GM04503 (cell line): ENCODE data around the gene ALDH9A1.
"Not testable (repeated sequence)": the region's sequence is repeated elsewhere in the genome, so short reads cannot be mapped to it uniquely, and the experiment has no call there.

Experiments used
- DNase-seq: peaks from one replicate; pipeline ENCODE4 v3.0.0-alpha.2; 2012; ENCODE audit warnings: low read depth

ALDH9A1 gene

DNA sequence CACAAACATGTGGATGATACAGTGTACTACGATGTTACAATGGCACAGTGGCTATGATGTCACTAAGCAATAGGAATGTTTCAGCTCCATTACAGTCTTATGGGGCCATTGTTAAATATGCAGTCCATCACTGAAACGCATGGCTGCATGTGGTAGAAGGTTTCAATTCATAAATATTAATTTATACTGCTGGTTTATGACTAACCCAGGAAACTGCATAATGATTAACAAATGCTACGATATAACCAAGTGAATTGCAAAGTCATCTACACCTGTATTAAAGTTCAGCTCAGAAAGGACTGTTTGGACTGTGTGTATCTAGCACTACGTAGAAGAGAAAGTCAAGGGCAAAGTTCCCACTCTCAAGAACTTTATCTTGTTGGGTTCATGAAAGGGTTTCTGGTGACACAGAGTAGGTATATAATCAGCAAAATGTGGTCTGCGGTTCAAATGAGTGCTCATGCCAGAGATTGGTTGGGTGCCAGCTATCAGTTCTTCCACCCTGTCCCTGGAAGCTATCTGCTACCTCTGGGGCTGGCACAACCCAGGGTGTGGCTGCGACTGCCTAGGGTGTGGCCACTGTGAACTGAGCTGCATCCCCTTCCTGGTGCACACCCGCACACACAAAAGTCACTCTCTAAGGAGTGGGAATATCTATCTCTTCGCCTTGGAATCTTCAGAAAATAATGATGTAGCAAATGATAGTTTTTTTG, 52.6 kb downstream of the ALDH9A1 start:
- DNase-seq = no peak

DNA sequence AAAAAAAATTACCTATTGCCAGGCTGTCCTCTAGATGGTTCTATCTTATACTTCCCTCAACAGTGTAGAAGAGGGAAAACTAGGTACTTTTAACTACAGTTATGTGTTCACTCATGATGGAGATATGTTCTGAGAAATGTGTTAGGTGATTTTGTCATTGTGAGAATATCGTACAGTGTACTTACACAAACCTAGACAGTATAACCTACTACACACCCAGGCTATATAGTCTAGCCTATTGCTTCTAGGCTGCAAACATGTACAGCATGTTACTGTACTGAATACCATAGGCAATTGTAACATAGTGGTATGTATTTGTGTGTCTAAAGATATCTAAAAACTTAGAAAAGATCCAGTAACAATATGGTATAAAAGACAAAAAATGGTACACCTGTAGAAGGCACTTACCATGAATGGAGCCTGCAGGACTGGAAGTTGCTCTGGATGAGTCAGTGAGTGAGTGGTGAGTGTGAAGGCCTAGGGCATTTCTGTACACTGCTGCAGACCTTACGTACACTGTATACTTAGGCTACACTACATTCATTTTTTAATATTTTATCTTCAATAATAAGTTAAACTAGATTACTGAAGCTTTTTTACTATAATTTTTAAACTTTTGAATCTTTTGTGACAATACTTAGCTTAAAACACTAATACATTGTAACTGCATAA, 54.2 kb downstream of the ALDH9A1 start:
- no peak for DNase-seq

DNA sequence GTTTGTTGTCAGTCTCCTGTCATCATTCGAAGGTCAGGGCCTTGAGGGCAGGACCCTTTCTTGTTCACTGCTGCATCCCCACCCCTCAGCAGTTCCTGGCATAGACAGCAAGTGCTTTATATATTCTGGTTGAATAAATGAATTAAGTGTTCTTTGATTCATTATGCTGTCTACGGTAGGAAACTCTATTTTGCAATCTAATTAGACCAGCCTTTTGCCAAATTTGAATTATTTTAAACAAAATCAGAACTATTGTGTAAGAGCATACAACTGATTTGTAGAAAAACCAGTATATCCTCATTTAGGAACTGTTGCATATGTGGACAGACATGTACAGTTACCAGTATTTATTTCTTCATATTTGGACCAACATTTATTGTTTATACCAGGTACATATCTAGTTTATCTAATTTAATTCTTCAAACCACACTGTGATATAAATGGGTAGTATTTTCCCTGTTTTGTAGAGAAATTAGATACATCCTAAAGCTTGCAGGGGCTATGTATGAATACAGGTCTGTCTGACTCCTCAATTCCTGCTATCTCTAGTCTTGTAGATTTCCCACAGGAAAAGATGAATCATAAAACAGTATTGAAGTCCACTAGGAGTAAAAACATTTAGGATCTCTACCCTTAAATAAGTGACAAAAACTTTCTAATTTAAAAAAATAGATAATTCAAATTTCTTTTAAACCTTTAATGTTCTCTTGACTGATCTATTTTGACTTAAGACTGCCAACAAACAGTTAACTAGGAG, 57.0 kb downstream of the ALDH9A1 start:
- DNase-seq = no peak

DNA sequence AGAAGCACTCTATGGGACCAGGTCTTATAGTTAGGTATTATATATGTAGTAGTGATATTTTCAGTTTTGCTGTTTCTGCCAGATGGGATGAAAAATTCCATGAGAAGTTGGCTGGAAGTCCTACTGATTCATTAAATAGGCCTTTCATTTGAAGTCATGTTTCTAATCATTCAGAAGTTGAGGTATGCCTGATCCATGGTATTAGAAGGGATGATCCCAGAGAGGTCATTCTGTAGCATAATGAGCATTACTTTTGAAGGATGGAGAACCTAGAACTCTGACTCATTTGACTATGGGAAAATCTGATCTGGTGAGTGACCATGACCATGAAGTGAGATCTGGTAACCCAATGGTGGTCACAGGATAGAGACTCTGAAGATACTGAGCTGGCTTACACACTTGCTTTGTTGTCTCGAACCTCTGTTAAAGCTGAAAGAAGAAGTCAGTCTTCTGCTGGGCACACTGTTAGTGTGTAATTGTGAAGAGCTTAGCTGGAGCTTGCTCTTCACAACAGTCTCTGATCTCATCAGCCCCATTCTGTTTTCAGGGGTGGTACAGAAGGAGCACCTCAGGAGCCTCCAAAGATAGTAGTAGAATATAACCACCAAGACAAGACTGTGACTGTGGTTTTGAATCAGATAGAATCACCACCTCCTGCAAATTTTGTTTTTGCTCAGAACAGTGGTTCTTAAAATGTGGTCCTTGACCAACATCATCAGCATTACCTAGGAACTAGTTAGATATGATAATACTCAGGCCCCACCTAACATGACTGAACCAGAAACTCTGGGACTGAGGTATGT, 58.3 kb downstream of the ALDH9A1 start:
- peak; percentile 27 for DNase-seq

DNA sequence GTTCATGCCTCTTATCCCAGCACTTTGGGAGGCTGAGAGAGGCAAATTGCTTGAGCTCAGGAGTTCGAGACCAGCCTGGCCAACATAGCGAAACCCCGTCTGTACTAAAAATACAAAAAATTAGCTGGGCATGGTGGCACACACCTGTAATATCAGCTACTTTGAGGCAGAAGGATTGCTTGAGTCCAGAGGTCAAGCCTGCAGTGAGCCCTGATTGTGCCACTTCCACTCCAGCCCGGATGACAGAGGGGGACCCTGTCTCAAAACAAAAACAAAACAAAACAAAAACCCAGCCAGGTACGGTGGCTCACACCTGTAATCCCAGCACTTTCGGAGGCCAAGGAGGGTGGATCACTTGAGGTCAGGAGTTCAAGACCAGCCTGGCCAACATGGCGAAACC, 60.2 kb downstream of the ALDH9A1 start:
- DNase-seq = not testable (repeated sequence)

DNA sequence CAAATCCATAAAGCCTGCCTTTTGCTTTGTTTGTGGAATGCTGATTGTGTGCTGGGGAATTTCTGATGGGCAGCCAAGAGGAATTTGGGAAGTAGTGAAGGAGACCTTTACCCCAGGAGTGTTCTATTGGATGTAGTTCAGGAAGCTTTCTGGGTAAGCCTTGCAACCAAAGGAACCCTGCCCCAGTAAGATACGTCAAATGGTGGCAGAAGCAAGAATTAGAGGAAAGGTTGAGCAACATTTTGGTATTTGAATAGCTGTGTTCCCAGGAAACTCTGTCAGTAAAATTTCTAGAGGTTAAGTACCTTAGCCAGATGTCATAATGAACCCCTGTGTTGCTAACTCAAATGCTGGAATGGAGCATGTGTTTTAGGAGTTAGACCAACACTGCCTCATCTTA, 60.9 kb downstream of the ALDH9A1 start:
- peak; percentile 75 for DNase-seq

DNA sequence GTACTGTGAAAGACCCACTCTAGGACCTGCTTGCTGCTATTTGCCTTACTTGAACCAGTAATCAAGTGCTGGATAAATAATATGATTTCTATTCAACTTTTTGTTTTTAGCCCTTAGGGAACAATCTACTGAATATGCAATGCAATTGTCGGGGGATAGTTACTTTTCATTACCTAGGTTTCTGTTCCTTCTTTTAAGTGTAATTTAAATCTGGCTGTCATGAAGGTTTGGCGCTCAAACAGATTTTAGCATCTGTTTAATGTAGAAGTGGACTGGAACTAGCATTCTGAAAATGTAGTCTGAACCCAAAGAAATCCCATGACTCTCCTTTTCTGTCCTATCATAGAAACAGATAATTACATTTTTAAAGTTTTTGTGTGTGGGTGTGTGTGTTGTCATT, 62.5 kb downstream of the ALDH9A1 start:
- DNase-seq = no peak

DNA sequence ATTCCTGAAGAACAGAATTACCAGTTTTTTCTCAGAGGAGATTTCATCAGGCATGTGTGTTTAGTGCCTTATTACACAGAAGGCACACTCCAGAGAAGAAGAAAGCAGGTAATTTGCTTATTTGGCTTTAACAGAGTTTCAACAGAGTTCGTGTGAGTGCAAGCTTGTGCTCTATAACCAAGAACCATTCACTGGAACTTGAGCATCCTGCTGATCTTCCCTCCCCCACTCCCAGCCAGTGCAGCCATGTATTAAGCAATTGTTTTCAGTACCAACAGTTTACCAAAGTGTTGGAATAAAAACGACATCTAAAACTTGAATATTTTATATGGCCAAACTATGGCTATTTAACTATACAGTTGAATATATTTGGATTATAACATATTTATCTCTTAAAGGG, 63.0 kb downstream of the ALDH9A1 start:
- DNase-seq = no peak

DNA sequence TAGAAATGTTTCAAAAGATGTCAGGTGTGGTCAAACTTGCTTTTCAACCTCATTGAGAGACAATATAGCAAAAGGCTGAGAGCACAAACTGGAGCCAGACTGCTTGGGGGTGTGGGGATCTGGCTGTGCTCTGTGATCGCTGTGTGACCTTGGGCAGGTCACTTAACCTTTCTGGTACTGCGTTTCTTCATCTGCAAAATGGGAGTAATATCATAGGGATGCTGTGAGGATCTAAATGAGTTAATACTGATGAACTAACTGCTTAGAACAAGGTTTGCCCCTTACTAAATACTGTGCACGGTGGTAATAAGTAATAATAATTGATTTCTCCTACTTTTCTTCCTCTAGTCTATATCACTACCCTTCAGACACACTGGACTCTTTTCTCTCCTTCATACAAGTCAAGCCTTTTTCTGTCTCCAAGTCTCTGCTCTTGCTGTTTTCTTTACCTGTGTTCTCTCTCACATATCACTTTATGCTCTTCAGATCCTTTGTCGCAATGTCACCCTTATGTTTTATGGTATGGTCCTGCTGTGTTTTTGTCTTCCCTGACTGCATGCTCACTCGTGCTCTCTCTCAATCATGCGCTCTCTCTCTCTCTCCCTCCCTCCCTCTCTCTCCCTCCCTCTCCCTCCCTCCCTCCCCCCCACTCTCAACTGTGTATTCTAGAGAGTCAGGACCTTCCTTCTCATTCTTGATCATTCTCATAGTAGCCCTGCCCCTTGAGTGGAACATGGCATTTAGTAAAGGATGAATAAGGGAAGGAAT, 64.0 kb downstream of the ALDH9A1 start:
- no peak for DNase-seq

DNA sequence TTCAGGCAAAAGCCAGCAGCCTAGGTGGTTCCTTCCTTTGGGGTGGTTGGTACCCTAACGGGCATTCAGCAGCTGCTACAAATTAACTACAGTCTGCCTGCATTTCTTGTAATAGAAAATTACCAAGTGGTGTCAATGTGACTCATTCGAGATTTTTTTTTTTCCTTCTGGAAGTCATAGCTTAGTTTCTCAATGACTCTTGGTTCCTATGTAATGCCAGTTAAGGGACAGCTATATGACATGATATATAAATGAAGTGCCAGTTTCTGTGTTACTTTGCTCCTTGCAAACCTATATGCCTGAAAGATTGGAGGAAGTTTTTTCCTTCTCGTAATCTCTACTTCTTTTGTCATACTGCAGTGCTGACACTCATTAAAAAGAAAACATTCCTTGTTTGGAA, 64.7 kb downstream of the ALDH9A1 start:
- peak; percentile 37 for DNase-seq

DNA sequence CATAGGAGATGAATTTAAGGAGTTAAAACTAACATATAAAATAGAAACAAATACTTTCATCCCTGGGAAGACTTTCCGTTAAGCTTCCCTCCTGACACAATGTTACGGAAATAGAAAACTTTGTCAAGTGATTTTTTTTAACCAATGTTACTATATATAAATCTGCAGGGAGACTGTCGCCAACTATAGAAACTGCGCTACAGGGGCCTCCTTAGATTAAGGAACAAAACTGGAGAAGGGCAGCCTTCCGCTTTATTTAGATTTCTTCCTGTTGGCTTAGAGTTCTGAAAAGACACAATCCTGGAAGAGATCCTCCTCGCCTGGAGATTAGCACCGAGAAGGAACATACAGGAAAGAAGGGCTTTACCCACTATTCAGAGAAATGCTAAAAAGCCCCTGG, 65.9 kb downstream of the ALDH9A1 start:
- no peak for DNase-seq

DNA sequence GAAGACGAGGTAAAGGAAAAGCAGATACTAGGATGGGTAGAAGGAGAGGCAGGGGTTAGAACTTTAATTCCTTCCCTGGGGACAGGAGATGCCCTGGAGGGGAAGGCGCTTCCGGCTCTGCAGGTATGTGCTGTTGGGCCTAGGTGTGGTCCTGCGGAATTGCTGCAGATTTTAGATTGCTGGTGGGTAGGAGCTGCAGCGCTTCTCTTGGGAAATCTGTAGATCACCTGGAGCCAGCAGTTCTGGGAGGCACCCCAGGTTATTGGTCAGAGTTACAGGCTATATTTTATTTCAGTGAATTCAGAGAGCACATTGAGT, 66.3 kb downstream of the ALDH9A1 start:
- no peak for DNase-seq

DNA sequence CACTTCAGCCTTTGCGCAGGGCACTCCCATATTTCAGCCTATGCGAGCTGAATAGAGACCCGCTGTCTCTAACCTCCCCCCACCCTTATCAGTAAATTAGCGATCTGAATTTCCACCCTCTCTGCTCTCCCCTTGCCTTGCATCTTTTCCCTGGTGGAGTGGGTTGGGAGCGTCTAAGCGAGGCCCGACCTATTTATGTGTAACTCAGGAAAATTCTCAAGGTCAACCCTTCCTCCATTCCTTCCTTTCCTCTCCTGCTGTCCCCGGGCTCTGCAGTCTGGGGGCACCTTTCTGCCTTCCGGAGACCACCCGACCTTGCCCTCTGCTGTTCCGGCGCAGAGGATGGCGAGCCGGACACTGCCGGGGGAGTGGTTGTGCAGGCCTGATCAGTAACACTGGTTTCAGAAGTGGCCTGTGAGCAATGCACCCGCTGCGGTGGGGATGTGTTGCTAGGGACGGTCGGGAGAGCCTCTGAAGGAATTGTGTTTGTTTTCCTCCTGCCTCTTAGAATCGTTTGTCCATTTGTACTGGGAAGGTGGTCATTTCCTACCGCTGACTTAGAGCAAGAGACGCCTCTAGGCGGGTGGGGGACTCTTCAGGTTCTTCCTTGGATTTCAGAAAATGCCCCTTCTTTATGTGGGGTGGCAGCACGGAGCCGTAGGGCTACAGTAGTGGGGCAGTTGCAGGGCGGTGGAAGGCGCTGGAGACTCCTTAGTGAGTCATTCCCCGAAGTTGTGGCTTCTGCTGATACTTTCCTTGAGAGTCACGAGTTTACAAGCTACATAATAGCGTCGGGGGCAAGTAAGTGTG, 66.8 kb downstream of the ALDH9A1 start:
- DNase-seq = peak; percentile 64

DNA sequence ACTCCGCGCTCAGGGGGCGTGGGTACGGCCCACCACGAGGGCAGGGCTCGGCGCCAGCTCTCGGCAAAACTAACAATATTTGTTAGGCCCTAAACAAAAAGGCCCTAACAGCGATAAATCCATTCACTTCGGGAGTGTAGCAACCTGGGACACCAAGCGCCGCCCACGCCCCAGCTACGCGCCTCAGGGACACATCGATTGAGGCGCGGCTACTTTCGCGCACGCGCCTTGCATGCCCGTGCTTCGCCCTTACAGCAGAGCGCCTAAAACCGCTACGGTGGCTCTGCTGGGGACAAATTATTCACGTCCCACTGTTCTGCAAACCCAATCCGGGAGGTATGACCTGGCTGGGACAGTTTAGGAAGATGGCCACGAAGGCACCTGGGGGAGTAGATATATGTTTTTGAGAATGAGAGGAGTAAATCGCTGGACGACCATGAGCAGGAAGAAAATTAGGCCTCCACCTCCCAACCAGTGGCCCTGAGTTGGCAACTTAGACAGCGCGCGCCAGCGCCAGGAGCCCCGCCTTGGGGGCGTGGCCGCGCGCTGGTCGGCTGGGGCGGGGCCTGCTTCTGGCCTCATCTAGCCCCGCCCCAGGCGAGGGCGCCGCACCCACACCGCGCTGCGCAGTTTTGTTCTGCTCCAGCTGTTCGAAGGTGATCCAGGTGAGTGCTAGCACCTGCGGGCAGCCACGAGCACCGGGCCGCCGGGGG, 67.6 kb downstream of the ALDH9A1 start, which contains the start of gene MGST3:
Gene MGST3 (plus strand): TSS at position 606 of the 713 bp plus-strand sequence. CDS start 18,614 bp downstream, outside the sequence.
- peak; percentile 87 for DNase-seq

DNA sequence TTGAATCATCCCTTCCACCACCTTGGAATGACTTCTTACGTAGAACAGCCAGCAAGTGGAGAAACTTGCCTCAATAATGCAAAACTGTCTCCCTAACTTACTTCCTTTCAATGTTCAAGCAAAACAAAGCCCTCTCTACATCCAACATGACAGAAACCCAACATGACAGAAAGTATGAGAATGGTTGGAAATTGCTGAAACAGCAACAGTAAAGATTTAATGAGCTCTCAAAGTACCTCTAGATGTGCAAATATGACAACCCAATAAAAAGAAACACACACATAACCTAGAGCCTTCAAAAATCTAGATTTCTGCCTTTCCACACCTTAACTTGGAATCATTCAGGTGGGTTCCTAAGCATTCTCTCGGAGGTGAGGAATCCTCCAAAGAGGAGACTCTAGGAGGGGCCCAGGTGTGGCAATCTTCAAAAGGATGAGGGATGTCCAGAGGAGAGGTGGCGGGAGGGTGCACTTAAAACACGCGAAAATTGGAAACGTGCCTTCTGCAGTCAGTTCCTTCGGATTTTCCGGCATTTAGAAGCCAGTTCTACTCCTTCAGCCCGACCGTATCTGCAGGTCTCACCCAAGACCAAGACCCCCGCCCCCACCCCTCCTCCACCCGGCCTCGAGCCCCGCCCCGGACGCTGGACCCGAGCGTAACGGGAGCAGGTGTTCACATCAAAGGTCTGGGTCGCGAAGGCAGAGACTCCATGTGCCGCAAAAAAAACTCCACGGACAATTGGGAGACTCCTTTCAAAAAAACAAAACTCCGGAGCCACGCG, 68.3 kb downstream of the ALDH9A1 start:
- no peak for DNase-seq

DNA sequence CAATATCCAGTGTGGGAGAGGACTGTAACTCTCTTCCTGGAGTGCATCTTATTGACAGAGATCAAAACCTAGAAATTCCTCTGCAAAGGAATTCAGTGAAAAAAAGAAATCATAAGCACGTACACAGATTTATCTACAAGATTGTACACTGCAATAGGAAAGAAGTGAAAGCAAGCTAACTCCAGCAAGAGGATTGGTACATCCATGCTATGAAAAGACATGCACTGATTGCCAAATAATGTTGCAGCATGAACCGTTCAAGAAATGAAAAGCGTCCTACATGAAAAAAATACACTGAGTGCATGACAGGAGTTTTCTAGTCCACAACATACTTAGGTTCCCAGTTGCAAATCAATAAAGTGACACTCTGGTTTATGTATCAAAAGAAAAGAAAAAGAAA, 69.2 kb downstream of the ALDH9A1 start:
- DNase-seq = no peak

DNA sequence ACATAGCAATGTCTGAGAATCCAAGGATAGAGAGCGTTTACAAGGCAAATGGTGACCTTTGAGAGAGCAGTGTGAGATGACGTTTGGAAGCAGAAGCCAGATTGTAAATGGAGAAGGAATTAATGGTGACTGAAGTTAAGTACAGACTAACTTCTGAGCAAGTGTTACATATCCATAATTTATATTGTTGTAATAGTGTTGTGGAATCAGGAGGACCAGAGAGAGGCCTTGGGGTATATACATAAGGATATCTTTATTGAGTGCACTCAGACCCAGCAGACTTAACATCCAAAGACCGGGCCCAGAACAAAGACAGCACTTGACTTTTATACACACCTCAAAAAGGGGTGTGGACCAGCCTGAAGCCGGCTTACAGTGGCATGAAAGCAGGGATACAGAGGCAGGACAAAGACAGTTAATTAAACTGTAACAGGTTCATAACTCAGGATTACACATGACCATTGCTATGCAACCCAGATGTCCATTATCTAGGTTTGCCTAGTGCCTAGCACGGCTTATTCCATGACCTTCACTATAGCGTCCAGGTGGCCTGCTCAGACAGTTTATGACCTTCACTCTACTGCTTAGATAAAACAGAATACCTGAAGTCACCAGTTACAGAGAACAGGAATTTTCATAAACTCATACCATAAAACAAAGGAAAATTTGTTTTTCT, 70.1 kb downstream of the ALDH9A1 start:
- DNase-seq = no peak

DNA sequence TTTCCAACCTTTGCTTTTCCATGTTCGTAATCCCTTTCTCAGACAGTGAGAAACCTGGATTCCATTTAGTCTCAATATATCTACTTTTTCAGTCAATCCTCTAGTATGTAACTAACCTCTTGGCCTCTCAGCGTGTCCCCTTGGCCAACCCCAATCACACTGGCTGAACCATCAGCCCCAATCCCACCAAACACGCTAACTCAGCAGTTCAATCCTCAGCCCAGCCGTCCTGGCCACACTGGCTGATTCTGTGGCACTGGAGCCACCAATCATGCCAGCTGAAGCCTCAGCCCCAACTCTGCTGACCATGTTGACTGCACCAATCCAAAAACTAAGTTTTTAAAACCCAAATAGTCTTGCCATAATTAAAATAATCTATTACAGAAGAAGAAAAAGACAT, 73.9 kb downstream of the ALDH9A1 start:
- no peak for DNase-seq

DNA sequence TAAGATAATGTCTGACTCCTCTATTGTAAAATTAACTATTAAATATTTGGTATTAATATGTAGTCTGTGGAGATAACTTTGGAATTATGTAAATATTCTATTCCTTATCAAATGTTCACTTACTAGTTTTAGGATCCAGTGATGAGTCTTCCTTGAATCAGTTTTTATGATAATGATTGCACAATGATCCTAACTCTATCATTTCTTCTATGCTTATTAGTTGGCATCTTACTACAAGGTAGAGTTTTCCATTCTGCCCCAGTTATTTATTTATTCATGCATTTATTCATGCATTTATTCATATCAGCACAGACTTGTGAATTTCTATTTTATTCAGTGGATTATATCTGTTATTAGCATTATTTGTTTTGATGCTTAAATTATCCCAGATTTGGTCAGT, 74.7 kb downstream of the ALDH9A1 start:
- DNase-seq = no peak
